WTC11 (cell line): ENCODE measurements around the gene ZNF221. TPM values are rescaled to one million over a fixed set of nuclear protein-coding genes. Genes with fewer than 3 reads are reported as not detected.

ENCODE experiments used
- ATAC-seq: fragments of 200-7000 bp; cut with Tn5 transposase; 2 replicates; pipeline ENCODE4 v1.10.0; 2021; ENCODE audit warnings: mild to moderate bottlenecking, moderate library complexity
- CTCF ChIA-PET: fragments of 300-600 bp; sonication (Branson Sonifier 250); formaldehyde crosslinking; loops from one replicate; lab custom pipeline; 2021; ENCODE audit warnings: antibody characterized with exemption; lab: Charles Lee
- POLR2A ChIA-PET: fragments of 350-600 bp; sonication (Branson Sonifier 250); formaldehyde crosslinking; loops from one replicate; lab custom pipeline; 2021; ENCODE audit warnings: antibody characterized with exemption; lab: Charles Lee
- DNase-seq: peaks from one replicate; pipeline ENCODE4 v3.0.0; 2021; ENCODE audit warnings: low spot score
- H3K27ac Mint-ChIP-seq: 2 replicates; pipeline ENCODE4 v1.8.0; 2021; ENCODE audit warnings: mixed read lengths
- H3K27me3 Mint-ChIP-seq: 2 replicates; pipeline ENCODE4 v1.8.0; 2021; ENCODE audit warnings: low read depth, mild to moderate bottlenecking, moderate library complexity, mixed read lengths
- H3K36me3 Mint-ChIP-seq: 2 replicates; pipeline ENCODE4 v1.8.0; 2021; ENCODE audit warnings: mixed read lengths
- H3K4me1 Mint-ChIP-seq: 2 replicates; pipeline ENCODE4 v1.8.0; 2022; ENCODE audit warnings: mixed read lengths
- H3K4me3 Mint-ChIP-seq: 2 replicates; pipeline ENCODE4 v1.8.0; 2021; ENCODE audit warnings: mild to moderate bottlenecking, moderate library complexity, mixed read lengths
- H3K9me3 Mint-ChIP-seq: 2 replicates; pipeline ENCODE4 v1.8.0; 2021; ENCODE audit warnings: mixed read lengths
- ERG ChIP-seq: fragments of 250-450 bp; sonication (Bioruptor Pico); IDR thresholded peaks from 2 replicates; pipeline ENCODE4 v1.8.0; 2021; ENCODE audit warnings: mild to moderate bottlenecking
- GABPB1 ChIP-seq: sonication (generic); formaldehyde crosslinking; IDR thresholded peaks from 2 replicates; pipeline ENCODE4 v1.8.1; 2023; ENCODE audit warnings: mild to moderate bottlenecking, missing genetic modification reagents
- JUN ChIP-seq: sonication (generic); formaldehyde crosslinking; IDR thresholded peaks from 2 replicates; pipeline ENCODE4 v1.8.0; 2023; ENCODE audit warnings: mild to moderate bottlenecking, missing genetic modification reagents
- NFYB ChIP-seq: sonication (generic); formaldehyde crosslinking; conservative IDR thresholded peaks from 2 replicates; pipeline ENCODE4 v1.8.0; 2022; ENCODE audit warnings: low read depth, missing genetic modification reagents
- NR3C1 ChIP-seq: sonication (generic); formaldehyde crosslinking; conservative IDR thresholded peaks from 2 replicates; pipeline ENCODE4 v1.8.1; 2023; ENCODE audit warnings: low read depth, mild to moderate bottlenecking, missing genetic modification reagents
- PRRX2 ChIP-seq: fragments of 250-450 bp; sonication (Bioruptor Pico); IDR thresholded peaks from 2 replicates; pipeline ENCODE4 v1.8.0; 2021; ENCODE audit warnings: mild to moderate bottlenecking
- RORB ChIP-seq: fragments of 250-450 bp; sonication (Bioruptor Pico); IDR thresholded peaks from 2 replicates; pipeline ENCODE4 v1.9.0; 2021; ENCODE audit warnings: mild to moderate bottlenecking
- SMAD3 ChIP-seq: sonication (generic); formaldehyde crosslinking; IDR thresholded peaks from 2 replicates; pipeline ENCODE4 v1.8.0; 2022; ENCODE audit warnings: missing genetic modification reagents, mild to moderate bottlenecking, borderline replicate concordance
- SP1 ChIP-seq: sonication (generic); formaldehyde crosslinking; conservative IDR thresholded peaks from 2 replicates; pipeline ENCODE4 v1.8.1; 2022; ENCODE audit warnings: missing genetic modification reagents
- ZNF121 ChIP-seq: sonication (generic); formaldehyde crosslinking; IDR thresholded peaks from 2 replicates; pipeline ENCODE4 v1.8.0; 2023; ENCODE audit warnings: missing genetic modification reagents
- total RNA-seq: library from RNA; stranded (reverse); gene quantifications from 3 replicates; pipeline ENCODE4 v1.2.3, GENCODE V29; 2021
- TF ChIP-seq, protein P1 (sequence below): sonication (generic); formaldehyde crosslinking; IDR thresholded peaks from 2 replicates; pipeline ENCODE4 v1.8.0; 2022; ENCODE audit warnings: mild to moderate bottlenecking, missing genetic modification reagents
- TF ChIP-seq, protein P2 (sequence below): sonication (generic); formaldehyde crosslinking; IDR thresholded peaks from 2 replicates; pipeline ENCODE4 v1.8.1; 2023; ENCODE audit warnings: mild to moderate bottlenecking, missing genetic modification reagents, borderline replicate concordance
- TF ChIP-seq, protein P3 (sequence below): sonication (generic); formaldehyde crosslinking; IDR thresholded peaks from 2 replicates; pipeline ENCODE4 v1.8.0; 2022; ENCODE audit warnings: mild to moderate bottlenecking, missing genetic modification reagents
- TF ChIP-seq, protein P4 (sequence below): sonication (generic); formaldehyde crosslinking; IDR thresholded peaks from 2 replicates; pipeline ENCODE4 v1.8.0; 2023; ENCODE audit warnings: missing genetic modification reagents, mild to moderate bottlenecking, borderline replicate concordance
- TF ChIP-seq, protein P5 (sequence below): sonication (generic); formaldehyde crosslinking; IDR thresholded peaks from 2 replicates; pipeline ENCODE4 v1.8.0; 2023; ENCODE audit warnings: mild to moderate bottlenecking, missing genetic modification reagents

The ZNF221 gene
- total RNA-seq, 1 experiment from 2014 or later = 7.6 TPM

DNA sequence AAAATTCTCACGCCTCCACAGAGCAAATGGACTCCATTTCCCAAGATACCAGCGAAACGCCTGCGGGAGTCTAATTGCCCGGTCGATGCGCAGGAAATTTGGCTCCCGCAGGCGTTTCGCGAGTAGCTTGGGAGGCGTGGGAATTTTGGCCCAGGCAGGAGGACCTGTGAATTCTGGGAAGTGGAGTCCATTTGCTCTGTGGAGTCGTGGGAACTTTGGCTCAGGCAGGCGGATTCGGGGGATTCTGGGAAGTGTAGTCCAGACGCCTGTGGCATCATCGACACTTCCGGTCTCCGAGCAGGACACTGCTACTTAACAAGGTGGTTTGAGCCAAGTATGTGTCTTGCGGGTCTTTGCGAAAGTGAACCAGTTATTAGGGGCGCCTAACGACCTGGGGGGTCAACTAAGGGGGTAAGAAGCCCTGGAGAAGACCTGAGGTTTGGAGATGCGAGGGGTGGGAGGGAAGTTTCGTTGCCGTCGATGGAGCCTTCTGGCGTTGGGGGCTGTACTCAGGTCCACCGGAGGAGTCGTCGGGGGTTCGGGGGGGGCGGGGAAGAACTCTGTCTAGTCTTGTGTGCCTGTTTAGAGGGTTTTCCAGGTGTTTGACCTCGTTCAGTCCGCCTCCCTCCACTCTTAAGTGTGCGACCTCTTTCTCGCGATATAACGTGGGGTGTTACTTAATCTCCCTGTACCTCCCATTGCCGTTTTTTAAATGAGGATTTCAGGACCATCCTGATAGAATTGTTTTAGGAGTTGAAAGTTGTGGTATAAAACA is 33.1 kb downstream of the ZNF221 start, which contains the start of gene ZNF155:
ZNF155 (plus strand) TSS at position 277 of the 775 bp plus-strand sequence. CDS start 4,356 bp downstream, outside the sequence.
- peak; percentile 45; the same call in 1 of the 2 replicates for TF ChIP-seq SP1
- TF ChIP-seq GABPB1 (CRISPR knock-in tag) = peak; percentile 94
- no peak for TF ChIP-seq ZNF121 (CRISPR knock-in tag)
- TF ChIP-seq ERG (CRISPR knock-in tag) = no peak
- TF ChIP-seq, protein P1, sequence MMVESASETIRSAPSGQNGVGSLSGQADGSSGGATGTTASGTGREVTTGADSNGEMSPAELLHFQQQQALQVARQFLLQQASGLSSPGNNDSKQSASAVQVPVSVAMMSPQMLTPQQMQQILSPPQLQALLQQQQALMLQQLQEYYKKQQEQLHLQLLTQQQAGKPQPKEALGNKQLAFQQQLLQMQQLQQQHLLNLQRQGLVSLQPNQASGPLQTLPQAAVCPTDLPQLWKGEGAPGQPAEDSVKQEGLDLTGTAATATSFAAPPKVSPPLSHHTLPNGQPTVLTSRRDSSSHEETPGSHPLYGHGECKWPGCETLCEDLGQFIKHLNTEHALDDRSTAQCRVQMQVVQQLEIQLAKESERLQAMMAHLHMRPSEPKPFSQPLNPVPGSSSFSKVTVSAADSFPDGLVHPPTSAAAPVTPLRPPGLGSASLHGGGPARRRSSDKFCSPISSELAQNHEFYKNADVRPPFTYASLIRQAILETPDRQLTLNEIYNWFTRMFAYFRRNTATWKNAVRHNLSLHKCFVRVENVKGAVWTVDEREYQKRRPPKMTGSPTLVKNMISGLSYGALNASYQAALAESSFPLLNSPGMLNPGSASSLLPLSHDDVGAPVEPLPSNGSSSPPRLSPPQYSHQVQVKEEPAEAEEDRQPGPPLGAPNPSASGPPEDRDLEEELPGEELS (CRISPR knock-in tag) = no peak
- TF ChIP-seq SMAD3 = no peak
- TF ChIP-seq RORB (CRISPR knock-in tag) = no peak
- TF ChIP-seq, all 79 proteins: peak for 2
- peak within 1 kb of the TSS; percentile 99 for H3K4me3 Mint-ChIP-seq
- CTCF ChIA-PET = interaction anchor here (0.6 to 1.5 kb wide), 4 partner anchors 33 to 239 kb away, joined by 3 to 4 read pairs (median 3); partner anchors contain the start of genes ZNF221 and ZNF45
- ATAC-seq (peak; percentile 99), DNase-seq (peak; percentile 92)
- POLR2A ChIA-PET = no interaction called here
- peak within 1 kb of the TSS; percentile 94 for H3K27ac Mint-ChIP-seq
- H3K4me1 Mint-ChIP-seq = no peaks in the 10 kb centered on the region
- peaks cover 6% of the 10 kb centered on the region for H3K36me3 Mint-ChIP-seq
- H3K9me3 Mint-ChIP-seq = peaks cover 27% of the 10 kb centered on the region
- H3K27me3 Mint-ChIP-seq = no peaks in the 10 kb centered on the region

DNA sequence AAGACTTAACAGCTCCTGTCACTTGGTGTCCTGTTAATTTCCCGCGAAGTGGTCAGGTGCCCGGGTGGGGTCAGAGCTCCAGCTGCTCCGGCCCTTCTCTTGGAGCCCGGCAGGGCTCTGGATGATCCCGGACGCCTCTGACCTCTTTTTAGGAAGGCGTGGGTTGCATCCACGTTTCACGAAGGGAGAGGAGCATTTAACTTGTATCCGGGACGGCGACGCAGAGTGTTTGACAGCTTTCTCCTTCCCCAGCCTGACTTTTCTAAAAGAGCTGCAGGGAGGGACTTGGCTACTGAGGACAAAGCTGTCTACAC is 33.6 kb downstream of the ZNF221 start:
- ChIA-PET POLR2A (interaction anchor here (1.2 kb wide), 1 partner anchor 83 kb away, joined by 3 read pairs; no protein-coding TSS in a partner anchor), CTCF (interaction anchor here (0.9 to 1.5 kb wide), 3 partner anchors 34 to 240 kb away, joined by 3 read pairs; partner anchors contain the start of gene ZNF221)
- no peak for ATAC-seq
- DNase-seq = no peak
- peak overlapping the region; percentile 99 for H3K4me3 Mint-ChIP-seq
- no peaks in the 10 kb centered on the region for H3K4me1 Mint-ChIP-seq
- H3K27me3 Mint-ChIP-seq = no peaks in the 10 kb centered on the region
- peaks cover 11% of the 10 kb centered on the region for H3K36me3 Mint-ChIP-seq
- no peak overlapping the region for H3K27ac Mint-ChIP-seq
- H3K9me3 Mint-ChIP-seq = peaks cover 27% of the 10 kb centered on the region
- no peak for TF ChIP-seq NFYB (CRISPR knock-in tag)
- TF ChIP-seq, protein P1 (CRISPR knock-in tag) = no peak
- TF ChIP-seq JUN (CRISPR knock-in tag) = no peak
- no peak for TF ChIP-seq NR3C1 (CRISPR knock-in tag)
- TF ChIP-seq, protein P2, sequence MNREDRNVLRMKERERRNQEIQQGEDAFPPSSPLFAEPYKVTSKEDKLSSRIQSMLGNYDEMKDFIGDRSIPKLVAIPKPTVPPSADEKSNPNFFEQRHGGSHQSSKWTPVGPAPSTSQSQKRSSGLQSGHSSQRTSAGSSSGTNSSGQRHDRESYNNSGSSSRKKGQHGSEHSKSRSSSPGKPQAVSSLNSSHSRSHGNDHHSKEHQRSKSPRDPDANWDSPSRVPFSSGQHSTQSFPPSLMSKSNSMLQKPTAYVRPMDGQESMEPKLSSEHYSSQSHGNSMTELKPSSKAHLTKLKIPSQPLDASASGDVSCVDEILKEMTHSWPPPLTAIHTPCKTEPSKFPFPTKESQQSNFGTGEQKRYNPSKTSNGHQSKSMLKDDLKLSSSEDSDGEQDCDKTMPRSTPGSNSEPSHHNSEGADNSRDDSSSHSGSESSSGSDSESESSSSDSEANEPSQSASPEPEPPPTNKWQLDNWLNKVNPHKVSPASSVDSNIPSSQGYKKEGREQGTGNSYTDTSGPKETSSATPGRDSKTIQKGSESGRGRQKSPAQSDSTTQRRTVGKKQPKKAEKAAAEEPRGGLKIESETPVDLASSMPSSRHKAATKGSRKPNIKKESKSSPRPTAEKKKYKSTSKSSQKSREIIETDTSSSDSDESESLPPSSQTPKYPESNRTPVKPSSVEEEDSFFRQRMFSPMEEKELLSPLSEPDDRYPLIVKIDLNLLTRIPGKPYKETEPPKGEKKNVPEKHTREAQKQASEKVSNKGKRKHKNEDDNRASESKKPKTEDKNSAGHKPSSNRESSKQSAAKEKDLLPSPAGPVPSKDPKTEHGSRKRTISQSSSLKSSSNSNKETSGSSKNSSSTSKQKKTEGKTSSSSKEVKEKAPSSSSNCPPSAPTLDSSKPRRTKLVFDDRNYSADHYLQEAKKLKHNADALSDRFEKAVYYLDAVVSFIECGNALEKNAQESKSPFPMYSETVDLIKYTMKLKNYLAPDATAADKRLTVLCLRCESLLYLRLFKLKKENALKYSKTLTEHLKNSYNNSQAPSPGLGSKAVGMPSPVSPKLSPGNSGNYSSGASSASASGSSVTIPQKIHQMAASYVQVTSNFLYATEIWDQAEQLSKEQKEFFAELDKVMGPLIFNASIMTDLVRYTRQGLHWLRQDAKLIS (CRISPR knock-in tag) = no peak
- TF ChIP-seq PRRX2 = no peak
- TF ChIP-seq, protein P3, sequence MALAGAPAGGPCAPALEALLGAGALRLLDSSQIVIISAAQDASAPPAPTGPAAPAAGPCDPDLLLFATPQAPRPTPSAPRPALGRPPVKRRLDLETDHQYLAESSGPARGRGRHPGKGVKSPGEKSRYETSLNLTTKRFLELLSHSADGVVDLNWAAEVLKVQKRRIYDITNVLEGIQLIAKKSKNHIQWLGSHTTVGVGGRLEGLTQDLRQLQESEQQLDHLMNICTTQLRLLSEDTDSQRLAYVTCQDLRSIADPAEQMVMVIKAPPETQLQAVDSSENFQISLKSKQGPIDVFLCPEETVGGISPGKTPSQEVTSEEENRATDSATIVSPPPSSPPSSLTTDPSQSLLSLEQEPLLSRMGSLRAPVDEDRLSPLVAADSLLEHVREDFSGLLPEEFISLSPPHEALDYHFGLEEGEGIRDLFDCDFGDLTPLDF (CRISPR knock-in tag) = no peak
- TF ChIP-seq, protein P4, sequence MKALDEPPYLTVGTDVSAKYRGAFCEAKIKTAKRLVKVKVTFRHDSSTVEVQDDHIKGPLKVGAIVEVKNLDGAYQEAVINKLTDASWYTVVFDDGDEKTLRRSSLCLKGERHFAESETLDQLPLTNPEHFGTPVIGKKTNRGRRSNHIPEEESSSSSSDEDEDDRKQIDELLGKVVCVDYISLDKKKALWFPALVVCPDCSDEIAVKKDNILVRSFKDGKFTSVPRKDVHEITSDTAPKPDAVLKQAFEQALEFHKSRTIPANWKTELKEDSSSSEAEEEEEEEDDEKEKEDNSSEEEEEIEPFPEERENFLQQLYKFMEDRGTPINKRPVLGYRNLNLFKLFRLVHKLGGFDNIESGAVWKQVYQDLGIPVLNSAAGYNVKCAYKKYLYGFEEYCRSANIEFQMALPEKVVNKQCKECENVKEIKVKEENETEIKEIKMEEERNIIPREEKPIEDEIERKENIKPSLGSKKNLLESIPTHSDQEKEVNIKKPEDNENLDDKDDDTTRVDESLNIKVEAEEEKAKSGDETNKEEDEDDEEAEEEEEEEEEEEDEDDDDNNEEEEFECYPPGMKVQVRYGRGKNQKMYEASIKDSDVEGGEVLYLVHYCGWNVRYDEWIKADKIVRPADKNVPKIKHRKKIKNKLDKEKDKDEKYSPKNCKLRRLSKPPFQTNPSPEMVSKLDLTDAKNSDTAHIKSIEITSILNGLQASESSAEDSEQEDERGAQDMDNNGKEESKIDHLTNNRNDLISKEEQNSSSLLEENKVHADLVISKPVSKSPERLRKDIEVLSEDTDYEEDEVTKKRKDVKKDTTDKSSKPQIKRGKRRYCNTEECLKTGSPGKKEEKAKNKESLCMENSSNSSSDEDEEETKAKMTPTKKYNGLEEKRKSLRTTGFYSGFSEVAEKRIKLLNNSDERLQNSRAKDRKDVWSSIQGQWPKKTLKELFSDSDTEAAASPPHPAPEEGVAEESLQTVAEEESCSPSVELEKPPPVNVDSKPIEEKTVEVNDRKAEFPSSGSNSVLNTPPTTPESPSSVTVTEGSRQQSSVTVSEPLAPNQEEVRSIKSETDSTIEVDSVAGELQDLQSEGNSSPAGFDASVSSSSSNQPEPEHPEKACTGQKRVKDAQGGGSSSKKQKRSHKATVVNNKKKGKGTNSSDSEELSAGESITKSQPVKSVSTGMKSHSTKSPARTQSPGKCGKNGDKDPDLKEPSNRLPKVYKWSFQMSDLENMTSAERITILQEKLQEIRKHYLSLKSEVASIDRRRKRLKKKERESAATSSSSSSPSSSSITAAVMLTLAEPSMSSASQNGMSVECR (CRISPR knock-in tag) = no peak
- no peak for TF ChIP-seq GABPB1 (CRISPR knock-in tag)
- TF ChIP-seq, protein P5, sequence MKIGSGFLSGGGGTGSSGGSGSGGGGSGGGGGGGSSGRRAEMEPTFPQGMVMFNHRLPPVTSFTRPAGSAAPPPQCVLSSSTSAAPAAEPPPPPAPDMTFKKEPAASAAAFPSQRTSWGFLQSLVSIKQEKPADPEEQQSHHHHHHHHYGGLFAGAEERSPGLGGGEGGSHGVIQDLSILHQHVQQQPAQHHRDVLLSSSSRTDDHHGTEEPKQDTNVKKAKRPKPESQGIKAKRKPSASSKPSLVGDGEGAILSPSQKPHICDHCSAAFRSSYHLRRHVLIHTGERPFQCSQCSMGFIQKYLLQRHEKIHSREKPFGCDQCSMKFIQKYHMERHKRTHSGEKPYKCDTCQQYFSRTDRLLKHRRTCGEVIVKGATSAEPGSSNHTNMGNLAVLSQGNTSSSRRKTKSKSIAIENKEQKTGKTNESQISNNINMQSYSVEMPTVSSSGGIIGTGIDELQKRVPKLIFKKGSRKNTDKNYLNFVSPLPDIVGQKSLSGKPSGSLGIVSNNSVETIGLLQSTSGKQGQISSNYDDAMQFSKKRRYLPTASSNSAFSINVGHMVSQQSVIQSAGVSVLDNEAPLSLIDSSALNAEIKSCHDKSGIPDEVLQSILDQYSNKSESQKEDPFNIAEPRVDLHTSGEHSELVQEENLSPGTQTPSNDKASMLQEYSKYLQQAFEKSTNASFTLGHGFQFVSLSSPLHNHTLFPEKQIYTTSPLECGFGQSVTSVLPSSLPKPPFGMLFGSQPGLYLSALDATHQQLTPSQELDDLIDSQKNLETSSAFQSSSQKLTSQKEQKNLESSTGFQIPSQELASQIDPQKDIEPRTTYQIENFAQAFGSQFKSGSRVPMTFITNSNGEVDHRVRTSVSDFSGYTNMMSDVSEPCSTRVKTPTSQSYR (CRISPR knock-in tag) = no peak
